SKM-1 treated with dmso at 0.1 percent for 144 hours (cell line): Measurements from ENCODE around the gene ADCY7.
A peak's percentile ranks its signal among the peaks of the same experiment; 100 is the strongest.

Experiments
- DNase-seq: peaks from one replicate; lab custom pipeline; 2025; ENCODE audit not compliant: unreplicated experiment; lab: John Stamatoyannopoulos, UW

ADCY7 gene

GRCh38 chr16:50310308-50311133 lies 44.2 kb downstream of the ADCY7 start:
- no peak for DNase-seq

DNA sequence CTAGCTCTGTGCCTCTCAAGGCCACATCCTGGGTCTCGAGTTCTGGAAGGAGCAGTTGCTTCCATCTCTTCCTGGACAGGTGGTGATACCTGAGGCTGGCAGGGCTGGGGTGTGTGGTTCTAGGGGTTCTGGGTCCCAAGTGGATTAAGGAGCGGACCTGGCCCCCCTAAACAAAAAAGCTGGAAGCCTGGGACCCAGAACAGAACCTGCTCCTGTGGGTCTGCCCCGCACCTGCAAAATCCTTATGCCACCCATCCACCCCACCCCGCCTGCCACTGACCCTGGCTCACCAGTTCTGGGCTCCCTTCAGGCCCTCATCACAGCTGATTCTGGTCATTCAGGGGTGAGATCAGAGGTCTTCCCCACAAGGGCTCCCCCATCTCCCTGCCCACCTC lies 44.8 kb downstream of the ADCY7 start:
- DNase-seq, result no peak

DNA sequence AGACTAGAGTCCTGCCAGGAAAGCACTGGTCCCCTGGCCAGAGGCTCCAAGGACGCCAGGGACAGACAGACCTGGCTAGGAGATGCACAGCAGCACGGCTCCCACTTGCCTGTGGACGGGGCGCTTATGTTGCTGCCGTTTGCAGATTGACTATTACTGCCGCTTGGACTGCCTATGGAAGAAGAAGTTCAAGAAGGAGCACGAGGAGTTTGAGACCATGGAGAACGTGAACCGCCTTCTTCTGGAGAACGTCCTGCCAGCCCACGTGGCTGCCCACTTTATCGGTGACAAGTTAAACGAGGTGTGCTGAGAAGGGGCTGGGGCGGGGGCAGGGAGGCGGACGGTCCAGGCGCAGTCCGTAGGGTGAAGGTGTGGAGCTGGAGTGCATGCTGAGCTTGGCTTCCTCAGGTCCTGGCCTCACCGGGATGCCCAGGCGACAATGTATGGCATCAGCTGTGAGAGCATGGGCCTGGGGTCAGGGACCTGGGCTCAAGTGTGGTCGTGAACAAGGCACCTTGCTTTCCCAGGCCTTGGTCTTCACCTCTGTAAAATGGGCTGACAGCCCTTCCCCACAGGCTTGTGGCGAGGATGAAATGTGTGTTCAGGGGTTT lies 45.6 kb downstream of the ADCY7 start:
- DNase-seq, result no peak

- no peak for DNase-seq
These were observed 47.5 kb downstream of the ADCY7 start for GRCh38 chr16:50313596-50314478.

GRCh38 chr16:50314665-50315064 lies 48.3 kb downstream of the ADCY7 start:
- DNase-seq, result no peak

GRCh38 chr16:50315346-50315997 lies 49.1 kb downstream of the ADCY7 start:
- no peak for DNase-seq

GRCh38 chr16:50316102-50316847 lies 49.9 kb downstream of the ADCY7 start:
- no peak for DNase-seq

- no peak for DNase-seq
These were observed 50.7 kb downstream of the ADCY7 start for GRCh38 chr16:50316848-50317630.

DNA sequence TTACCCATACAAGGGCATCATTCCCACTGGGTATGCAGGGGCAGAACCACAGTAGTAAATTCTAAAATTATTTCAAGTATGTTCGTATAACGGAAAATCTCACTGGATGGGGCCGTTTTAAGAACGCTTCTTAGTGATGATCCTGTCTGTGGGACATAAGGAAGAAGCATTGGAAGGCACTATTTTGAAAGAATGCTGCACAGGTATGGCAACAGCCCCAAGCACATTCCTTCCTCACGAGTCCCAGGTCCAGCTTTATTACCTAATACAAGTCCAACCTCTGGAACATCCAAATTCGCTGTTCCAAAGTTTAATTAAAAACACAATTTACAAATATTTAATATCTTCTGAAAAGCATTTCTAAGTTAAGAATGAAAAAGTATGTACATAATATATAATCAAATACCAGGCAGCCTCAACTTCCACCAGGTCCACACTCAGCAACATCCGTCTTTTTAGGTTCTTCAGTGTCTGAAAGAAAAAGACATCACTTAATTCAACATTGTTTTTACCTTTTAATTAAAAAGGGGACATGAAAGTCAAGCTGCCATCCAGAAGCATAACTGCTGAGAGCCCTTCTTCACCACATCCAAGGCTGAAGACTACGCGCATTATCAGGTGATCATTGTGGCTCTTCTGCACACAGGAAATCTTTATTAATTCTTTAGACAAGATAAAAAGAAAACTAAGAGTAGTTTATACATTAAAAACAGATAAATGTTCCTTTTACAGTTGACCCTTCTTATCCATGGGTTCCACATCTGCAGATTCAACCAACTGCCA lies 52.6 kb downstream of the ADCY7 start:
- DNase-seq, result no peak

DNA sequence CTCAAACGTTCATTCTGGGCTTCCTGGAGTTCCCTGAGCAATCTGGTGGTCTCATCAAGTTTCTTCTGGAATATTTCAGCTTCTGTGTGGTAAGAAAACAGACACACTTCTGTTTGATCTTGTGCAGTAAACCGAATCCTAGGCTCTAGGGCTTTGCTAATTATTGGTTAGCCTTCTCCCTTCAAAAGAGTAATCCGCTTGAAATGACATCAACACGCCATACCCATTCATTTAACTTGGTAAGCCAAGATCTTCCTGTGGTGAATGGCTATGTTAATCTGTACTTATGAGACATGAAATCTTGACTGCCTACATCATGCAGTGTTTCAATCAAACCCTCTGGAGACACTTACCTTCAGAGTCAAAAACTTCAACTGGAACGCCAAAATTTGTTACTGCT lies 54.0 kb downstream of the ADCY7 start:
- no peak for DNase-seq

DNA sequence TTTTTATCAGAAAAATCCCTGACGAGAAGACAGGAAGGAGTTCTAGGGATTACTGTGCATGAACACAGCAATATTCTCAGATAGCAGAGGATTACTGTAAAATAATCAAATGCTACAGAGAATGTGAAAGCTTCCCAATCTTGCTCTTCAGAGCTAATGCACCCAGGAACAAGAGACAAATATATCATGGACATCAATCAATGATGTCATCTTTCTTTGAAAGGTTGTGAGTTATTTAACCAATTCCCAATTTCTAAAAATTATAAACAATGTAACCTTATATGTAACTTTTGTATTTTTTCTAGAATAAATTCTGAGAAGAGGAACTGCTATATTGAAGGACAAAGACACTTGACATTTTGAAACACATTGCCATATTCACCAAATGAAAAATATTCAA lies 56.0 kb downstream of the ADCY7 start:
- no peak for DNase-seq

DNA sequence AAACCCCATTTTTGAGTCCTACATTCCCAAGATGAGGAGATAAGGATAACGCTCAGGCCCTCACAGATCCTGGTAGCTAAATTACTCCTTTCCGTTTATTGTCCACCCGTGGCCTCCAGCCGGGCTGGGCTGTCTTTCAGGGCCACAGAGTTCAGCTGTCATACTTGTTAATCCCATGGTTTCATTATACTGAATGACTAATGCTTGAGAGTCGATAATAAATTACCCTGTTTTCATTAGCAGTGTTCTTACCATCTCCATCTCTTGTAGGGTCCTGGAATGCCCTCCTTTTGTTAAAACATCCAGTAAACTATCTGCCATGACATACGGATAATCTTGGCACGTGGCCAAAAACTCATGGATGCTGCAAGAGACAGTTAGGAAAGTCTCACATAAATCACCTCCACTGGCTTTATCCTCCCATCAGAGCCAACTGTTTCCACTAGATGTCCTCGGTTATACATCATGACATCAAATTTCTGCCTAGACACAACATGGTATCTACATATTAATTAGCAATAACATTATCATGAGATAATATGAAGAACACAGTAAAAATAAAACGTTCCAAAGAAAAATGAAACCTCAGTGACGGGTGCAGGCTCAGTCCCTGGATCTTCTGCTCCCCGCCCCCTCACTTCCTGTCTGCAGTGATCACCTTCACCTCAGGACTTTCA lies 57.1 kb downstream of the ADCY7 start:
- no peak for DNase-seq

DNA sequence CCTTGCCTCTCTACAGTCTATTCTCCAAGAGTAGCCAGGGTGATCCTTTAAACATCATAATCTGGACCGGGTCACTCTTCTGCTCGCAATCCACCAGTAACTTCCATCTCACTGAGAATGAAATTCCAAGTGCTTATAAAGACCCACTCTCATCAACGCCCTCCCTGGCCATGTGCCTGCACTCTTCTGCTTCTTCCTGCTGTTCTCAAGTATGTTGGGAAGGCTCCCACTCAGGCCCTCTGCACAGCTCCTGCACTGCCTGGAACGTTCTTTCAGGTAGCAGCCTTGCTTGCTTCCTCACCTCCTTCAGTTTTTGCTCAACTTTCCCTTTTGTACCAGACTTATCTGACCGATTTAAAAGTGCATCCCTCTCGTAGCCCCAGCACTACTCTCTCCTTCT lies 58.0 kb downstream of the ADCY7 start:
- DNase-seq, result no peak

DNA sequence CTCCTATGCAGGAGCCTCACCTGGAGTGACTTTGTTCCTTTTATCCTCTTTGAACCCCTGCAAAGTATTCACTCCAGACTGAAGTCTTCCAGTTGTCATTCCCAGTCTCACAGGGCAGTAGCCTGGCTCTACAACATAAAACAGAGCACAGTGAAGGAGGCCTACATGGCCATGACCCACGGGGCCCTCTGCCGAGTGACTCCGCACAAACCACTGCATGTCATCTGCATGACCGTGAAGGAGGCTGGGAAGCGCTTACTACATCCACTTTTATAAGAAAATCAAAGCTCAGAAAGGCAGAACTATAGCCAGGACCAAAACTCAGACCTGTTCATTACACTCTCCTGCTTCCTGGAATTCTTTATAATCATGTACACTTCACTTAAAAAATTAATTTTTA lies 59.9 kb downstream of the ADCY7 start:
- no peak for DNase-seq

DNA sequence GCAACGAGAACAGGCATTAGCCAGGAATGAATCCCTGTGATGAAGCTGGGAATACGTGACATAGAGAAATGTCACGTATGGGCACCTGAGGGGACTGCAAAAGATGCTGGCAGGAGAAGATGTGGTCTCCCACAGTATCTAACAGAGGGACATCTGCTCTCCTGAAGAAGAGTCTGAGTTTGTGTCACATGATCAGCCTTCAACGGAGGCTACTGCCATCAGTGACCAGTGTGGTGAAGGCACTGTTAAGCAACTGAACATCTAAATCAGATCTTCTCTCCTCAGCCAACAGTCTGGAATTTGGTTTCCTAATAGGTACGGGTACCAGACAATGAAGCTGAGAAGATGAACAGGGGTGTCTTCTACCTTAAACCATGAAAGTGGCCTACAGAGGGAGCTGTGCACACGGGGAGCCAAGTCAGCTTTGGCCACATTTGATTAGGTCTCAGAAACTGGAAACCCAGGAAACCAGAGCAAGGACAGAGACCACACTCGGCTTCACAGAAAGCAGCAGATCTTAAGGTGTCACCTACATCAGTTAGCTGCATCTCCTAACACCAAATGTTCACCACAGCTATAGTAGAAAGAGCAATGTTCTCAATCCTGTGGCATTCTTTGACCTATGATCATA lies 60.6 kb downstream of the ADCY7 start:
- DNase-seq, result peak; percentile 32

- no peak for DNase-seq
These were observed 63.3 kb downstream of the ADCY7 start for GRCh38 chr16:50329446-50330189.

DNA sequence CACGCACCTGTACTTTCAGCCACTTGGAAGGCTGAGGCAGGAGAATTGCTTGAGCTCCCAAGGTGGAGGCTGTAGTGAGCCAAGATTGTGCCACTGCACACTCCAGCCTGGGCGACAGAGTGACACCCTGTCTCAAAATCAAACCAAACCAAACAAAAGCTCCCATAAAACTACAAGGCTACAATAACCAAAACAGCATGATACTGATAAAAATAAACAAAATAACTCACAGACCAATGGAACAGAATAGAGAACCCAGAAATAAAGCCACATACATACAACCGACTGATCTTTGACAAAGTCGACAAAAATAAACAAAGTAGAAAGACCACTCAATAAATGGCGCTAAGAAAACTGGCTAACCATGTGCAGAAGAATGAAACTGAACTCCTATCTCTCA lies 65.2 kb downstream of the ADCY7 start:
- no peak for DNase-seq
